Uterus (tissue), 2 donors: ENCODE data around the gene TMEM106B.
"Not testable (repeated sequence)": the region's sequence is repeated elsewhere in the genome, so short reads cannot be mapped to it uniquely, and the experiment has no call there.

Experiments used
- CTCF ChIP-seq, 4 experiments: fragments of 200-600 bp in 2 of 4; fragments of 450-650 bp in 2 of 4; sonication (generic) in 2 of 4; IDR thresholded peaks; one replicate each; pipeline ENCODE4 v1.5.1; 2016 to 2019; ENCODE audit warnings: antibody characterized with exemption in 4 of 4, mild to moderate bottlenecking in 2 of 4, moderate library complexity in 1 of 4
- POLR2A ChIP-seq, 2 donors: fragments of 450-650 bp; IDR thresholded peaks; one replicate each; pipeline ENCODE4 v1.6.1; 2016; ENCODE audit warnings: antibody characterized with exemption in 2 of 2, mild to moderate bottlenecking in 1 of 2, moderate library complexity in 1 of 2

DNA sequence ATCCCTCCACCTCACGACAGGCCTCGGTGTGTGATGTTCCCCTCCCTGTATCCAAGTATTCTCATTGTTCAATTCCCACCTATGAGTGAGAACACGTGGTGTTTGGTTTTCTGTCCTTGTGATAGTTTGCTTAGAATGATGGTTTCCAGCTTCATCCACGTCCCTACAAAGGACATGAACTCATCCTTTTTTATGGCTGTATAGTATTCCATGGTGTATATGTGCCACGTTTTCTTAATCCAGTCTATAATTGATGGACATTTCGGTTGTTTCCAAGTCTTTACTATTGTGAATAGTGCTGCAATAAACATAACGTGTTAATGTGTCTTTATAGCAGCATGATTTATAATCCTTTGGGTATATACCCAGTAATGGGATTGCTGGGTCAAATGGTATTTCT, 13.9 kb downstream of the TMEM106B start:
- not testable (repeated sequence) for TF ChIP-seq CTCF, POLR2A (IDR thresholded peaks at IDR 0.05)
